ENCODE results near the gene VPS33B. TPM values are rescaled to one million over a fixed set of nuclear protein-coding genes. Genes with fewer than 3 reads are reported as not detected.
A peak's percentile ranks its signal among the peaks of the same experiment; 100 is the strongest.

The VPS33B gene
- total RNA-seq, 2 experiments from 2014 or later = 3.9 to 13.0 TPM

GRCh38 chr15:91061230-91061629 is 38.8 kb upstream of the VPS33B start:
- no peak for DNase-seq (ENCODE audit: low spot score)
- Histone ChIP-seq H3K9me3 (ENCODE audit: low read length) (no peaks in the 10 kb centered on the region), H3K4me3 (ENCODE audit: low read depth, low read length, poor library complexity, severe bottlenecking) (no peak overlapping the region), H2AFZ (ENCODE audit: low read length) (no peak overlapping the region), H3K9me2 (ENCODE audit: insufficient read depth, low read length) (no peaks in the 10 kb centered on the region), H3K36me3 (ENCODE audit: insufficient read depth, low read length) (no peaks in the 10 kb centered on the region), H4K20me1 (ENCODE audit: insufficient read depth, low read length) (no peaks in the 10 kb centered on the region), H3K4me1 (ENCODE audit: insufficient read depth, low read length, poor library complexity, severe bottlenecking) (no peaks in the 10 kb centered on the region), H3K27ac (ENCODE audit: low read depth, low read length, poor library complexity, severe bottlenecking) (no peak overlapping the region), H3K4me2 (ENCODE audit: low read length) (no peak overlapping the region), H3K79me2 (ENCODE audit: insufficient read depth, low read depth, low read length) (no peaks in the 10 kb centered on the region)
- ChIA-PET POLR2A (no interaction called here), CTCF (ENCODE audit: unreplicated experiment) (interaction anchor here (0.6 kb wide), 1 partner anchor 24 kb away, joined by 3 read pairs; no protein-coding TSS in a partner anchor)
- BruUV-seq (replicated peaks) = no TSS peak
- intact Hi-C loops (cut with micrococcal nuclease; ENCODE audit: unreplicated experiment) = no loop called here
- TF ChIP-seq EZH2phosphoT487 (IDR thresholded peaks at IDR 0.05; ENCODE audit: borderline replicate concordance, low read depth, low read length) (no peak), CTCF (conservative IDR thresholded peaks at IDR 0.05; ENCODE audit: low read length) (no peak)

GRCh38 chr15:91055548-91056331 is 33.3 kb upstream of the VPS33B start:
- no peaks in the 10 kb centered on the region for H4K20me1 ChIP-seq (ENCODE audit: insufficient read depth, low read length)
- DNase-seq (ENCODE audit: low spot score) = peak; percentile 59
- BruUV-seq (replicated peaks) = no TSS peak
- intact Hi-C loops (cut with micrococcal nuclease; ENCODE audit: unreplicated experiment) = loop anchor here (1.0 to 5.0 kb wide), 2 partner anchors 167 to 216 kb away; no protein-coding TSS in a partner anchor
- no peak overlapping the region for H3K4me3 ChIP-seq (ENCODE audit: low read depth, low read length, poor library complexity, severe bottlenecking)
- no peaks in the 10 kb centered on the region for H3K9me3 ChIP-seq (ENCODE audit: low read length)
- TF ChIP-seq CTCF (conservative IDR thresholded peaks at IDR 0.05; ENCODE audit: low read length) (peak; percentile 92), EZH2phosphoT487 (IDR thresholded peaks at IDR 0.05; ENCODE audit: borderline replicate concordance, low read depth, low read length) (no peak)
- H3K27ac ChIP-seq (ENCODE audit: low read depth, low read length, poor library complexity, severe bottlenecking) = no peak overlapping the region
- H3K79me2 ChIP-seq (ENCODE audit: insufficient read depth, low read depth, low read length) = no peaks in the 10 kb centered on the region
- CTCF ChIA-PET (ENCODE audit: unreplicated experiment) = interaction anchor here (1.0 to 1.5 kb wide), 2 partner anchors 216 to 217 kb away, joined by 4 to 5 read pairs; no protein-coding TSS in a partner anchor
- no peaks in the 10 kb centered on the region for H3K36me3 ChIP-seq (ENCODE audit: insufficient read depth, low read length)
- H3K4me1 ChIP-seq (ENCODE audit: insufficient read depth, low read length, poor library complexity, severe bottlenecking) = no peaks in the 10 kb centered on the region
- POLR2A ChIA-PET = interaction anchor here (0.6 to 1.3 kb wide), 4 partner anchors 16 to 216 kb away, joined by 3 to 5 read pairs (median 4); no protein-coding TSS in a partner anchor
- 0 out of 2 replicates have a peak overlapping the region, but pooled peaks have one; percentile 33 for H3K4me2 ChIP-seq (ENCODE audit: low read length)
- H3K9me2 ChIP-seq (ENCODE audit: insufficient read depth, low read length) = no peaks in the 10 kb centered on the region
- peak overlapping the region; percentile 49; the same call in 1 of the 2 replicates for H2AFZ ChIP-seq (ENCODE audit: low read length)

GRCh38 chr15:91054816-91055215 is 32.4 kb upstream of the VPS33B start:
- Histone ChIP-seq H3K4me1 (ENCODE audit: insufficient read depth, low read length, poor library complexity, severe bottlenecking) (no peaks in the 10 kb centered on the region), H3K36me3 (ENCODE audit: insufficient read depth, low read length) (no peaks in the 10 kb centered on the region), H3K4me2 (ENCODE audit: low read length) (no peak overlapping the region), H3K9me2 (ENCODE audit: insufficient read depth, low read length) (no peaks in the 10 kb centered on the region), H3K9me3 (ENCODE audit: low read length) (no peaks in the 10 kb centered on the region), H3K79me2 (ENCODE audit: insufficient read depth, low read depth, low read length) (no peaks in the 10 kb centered on the region), H2AFZ (ENCODE audit: low read length) (no peak overlapping the region), H4K20me1 (ENCODE audit: insufficient read depth, low read length) (no peaks in the 10 kb centered on the region), H3K4me3 (ENCODE audit: low read depth, low read length, poor library complexity, severe bottlenecking) (no peak overlapping the region), H3K27ac (ENCODE audit: low read depth, low read length, poor library complexity, severe bottlenecking) (no peak overlapping the region)
- no peak for DNase-seq (ENCODE audit: low spot score)
- CTCF ChIA-PET (ENCODE audit: unreplicated experiment) = no interaction called here
- intact Hi-C loops (cut with micrococcal nuclease; ENCODE audit: unreplicated experiment) = loop anchor here (5.0 kb wide), 1 partner anchor 167 kb away; no protein-coding TSS in a partner anchor
- BruUV-seq (replicated peaks) = no TSS peak
- POLR2A ChIA-PET = no interaction called here
- TF ChIP-seq EZH2phosphoT487 (IDR thresholded peaks at IDR 0.05; ENCODE audit: borderline replicate concordance, low read depth, low read length) = no peak
- TF ChIP-seq CTCF (conservative IDR thresholded peaks at IDR 0.05; ENCODE audit: low read length) = no peak
